Activated naive CD4-positive, alpha-beta T cell treated with anti-CD3 and anti-CD28 coated beads, Interleukin-2, amount 50 U/mL, for 72 hours (primary cell): ENCODE results near the gene ARFGAP2. TPM values are rescaled to one million over a fixed set of nuclear protein-coding genes. Genes with fewer than 3 reads are reported as not detected.

Experiments
- ATAC-seq, 2 donors: fragments of 150-1000 bp; cut with Tn5 transposase; 2 replicates each; pipeline ENCODE4 v1.10.0; 2021; ENCODE audit warnings: mild to moderate bottlenecking in 2 of 2, moderate library complexity in 2 of 2
- DNase-seq, 2 donors: peaks; one replicate each; pipeline ENCODE4 v3.0.0; 2021 to 2022; ENCODE audit warnings: low spot score in 2 of 2
- H3K27ac Mint-ChIP-seq, 2 donors: one replicate each; pipeline ENCODE4 v1.8.0; 2022; ENCODE audit warnings: mild to moderate bottlenecking in 2 of 2, mixed read lengths in 2 of 2
- H3K36me3 Mint-ChIP-seq, 2 donors: one replicate each; pipeline ENCODE4 v1.8.0; 2022; ENCODE audit warnings: mixed read lengths in 2 of 2
- H3K9me3 Mint-ChIP-seq, 2 donors: one replicate each; pipeline ENCODE4 v1.8.0; 2022; ENCODE audit warnings: mixed read lengths in 2 of 2
- total RNA-seq, 2 donors: library from RNA; stranded (reverse); gene quantifications; one replicate each; pipeline ENCODE4 v1.2.3, GENCODE V29; 2022

The ARFGAP2 gene
- total RNA-seq, 2 donors from 2014 or later, result 84.8 to 125 TPM

GRCh38 chr11:47179655-47179991 lies 2.9 kb upstream of the ARFGAP2 start:
- ATAC-seq (no peak), DNase-seq (peak in 1 of 2 donors; percentile 45)
- H3K27ac Mint-ChIP-seq, result peak overlapping the region in 1 of 2 donors; percentile 12
- H3K9me3 Mint-ChIP-seq, result no peaks in the 10 kb centered on the region
- peaks cover 9 to 17% of the 10 kb centered on the region in 2 donors for H3K36me3 Mint-ChIP-seq

GRCh38 chr11:47178737-47179654 lies 2.3 kb upstream of the ARFGAP2 start:
- Mint-ChIP-seq H3K36me3 (peaks cover 9 to 17% of the 10 kb centered on the region in 2 donors), H3K9me3 (no peaks in the 10 kb centered on the region), H3K27ac (no peak overlapping the region)
- ATAC-seq, result no peak
- no peak for DNase-seq

- DNase-seq, result no peak
- no peak for ATAC-seq
- H3K36me3 Mint-ChIP-seq, result peaks cover 9 to 17% of the 10 kb centered on the region in 2 donors
- H3K9me3 Mint-ChIP-seq, result no peaks in the 10 kb centered on the region
- peak overlapping the region in 1 of 2 donors; percentile 97 for H3K27ac Mint-ChIP-seq
Observed at GRCh38 chr11:47178316-47178715, 1.6 kb upstream of the ARFGAP2 start.

GRCh38 chr11:47177846-47178245 lies 1.2 kb upstream of the ARFGAP2 start:
- Mint-ChIP-seq H3K36me3 (peaks cover 9 to 17% of the 10 kb centered on the region in 2 donors), H3K27ac (peak overlapping the region; percentile 97 to 99), H3K9me3 (no peaks in the 10 kb centered on the region)
- ATAC-seq, result no peak
- no peak for DNase-seq

GRCh38 chr11:47177229-47177845 lies 658 bp upstream of the ARFGAP2 start:
- H3K27ac Mint-ChIP-seq, result peak overlapping the region; percentile 97 to 99
- DNase-seq, result peak; percentile 65 to 77
- H3K36me3 Mint-ChIP-seq, result peaks cover 9 to 17% of the 10 kb centered on the region in 2 donors
- H3K9me3 Mint-ChIP-seq, result no peaks in the 10 kb centered on the region
- peak; percentile 57 to 68 for ATAC-seq

- Mint-ChIP-seq H3K27ac (peak overlapping the region; percentile 97 to 100), H3K36me3 (peaks cover 16 to 17% of the 10 kb centered on the region in 2 donors), H3K9me3 (no peaks in the 10 kb centered on the region)
- ATAC-seq (no peak), DNase-seq (no peak)
Observed at GRCh38 chr11:47175746-47176327, 842 bp downstream of the ARFGAP2 start.

- H3K36me3 Mint-ChIP-seq, result peaks cover 16 to 17% of the 10 kb centered on the region in 2 donors
- DNase-seq (no peak), ATAC-seq (no peak)
- no peaks in the 10 kb centered on the region for H3K9me3 Mint-ChIP-seq
- H3K27ac Mint-ChIP-seq, result peak overlapping the region; percentile 44 to 79
Observed at GRCh38 chr11:47172740-47173336, 3.8 kb downstream of the ARFGAP2 start.

- no peaks in the 10 kb centered on the region for H3K9me3 Mint-ChIP-seq
- peaks cover 16 to 17% of the 10 kb centered on the region in 2 donors for H3K36me3 Mint-ChIP-seq
- ATAC-seq, result no peak
- DNase-seq, result no peak
- H3K27ac Mint-ChIP-seq, result peak overlapping the region; percentile 65 to 79
Observed at GRCh38 chr11:47171856-47172255, 4.8 kb downstream of the ARFGAP2 start.

GRCh38 chr11:47171061-47171838 lies 5.4 kb downstream of the ARFGAP2 start:
- Mint-ChIP-seq H3K27ac (peak overlapping the region; percentile 60 to 79), H3K36me3 (peaks cover 13 to 16% of the 10 kb centered on the region in 2 donors), H3K9me3 (no peaks in the 10 kb centered on the region)
- DNase-seq, result no peak
- ATAC-seq, result no peak

- ATAC-seq, result no peak
- H3K27ac Mint-ChIP-seq, result peak overlapping the region; percentile 7
- no peaks in the 10 kb centered on the region for H3K9me3 Mint-ChIP-seq
- DNase-seq, result no peak
- H3K36me3 Mint-ChIP-seq, result peaks cover 0 to 1% of the 10 kb centered on the region in 2 donors
Observed at GRCh38 chr11:47166368-47166767, 10.3 kb downstream of the ARFGAP2 start.

GRCh38 chr11:47165253-47165840 lies 11.3 kb downstream of the ARFGAP2 start:
- Mint-ChIP-seq H3K36me3 (no peaks in the 10 kb centered on the region), H3K27ac (no peak overlapping the region), H3K9me3 (no peaks in the 10 kb centered on the region)
- ATAC-seq, result no peak
- DNase-seq, result no peak

GRCh38 chr11:47164321-47164720 lies 12.4 kb downstream of the ARFGAP2 start:
- no peak for DNase-seq
- no peak for ATAC-seq
- Mint-ChIP-seq H3K36me3 (no peaks in the 10 kb centered on the region), H3K9me3 (no peaks in the 10 kb centered on the region), H3K27ac (peak overlapping the region in 1 of 2 donors; percentile 91)

- Mint-ChIP-seq H3K36me3 (no peaks in the 10 kb centered on the region), H3K27ac (peak overlapping the region in 1 of 2 donors; percentile 91), H3K9me3 (no peaks in the 10 kb centered on the region)
- no peak for ATAC-seq
- DNase-seq, result no peak
Observed at GRCh38 chr11:47163898-47164297, 12.8 kb downstream of the ARFGAP2 start.

- DNase-seq (no peak), ATAC-seq (no peak)
- Mint-ChIP-seq H3K9me3 (no peaks in the 10 kb centered on the region), H3K27ac (no peak overlapping the region), H3K36me3 (no peaks in the 10 kb centered on the region)
Observed at GRCh38 chr11:47163193-47163592, 13.5 kb downstream of the ARFGAP2 start.

GRCh38 chr11:47162426-47162825 lies 14.3 kb downstream of the ARFGAP2 start:
- no peak overlapping the region for H3K27ac Mint-ChIP-seq
- ATAC-seq (no peak), DNase-seq (no peak)
- H3K9me3 Mint-ChIP-seq, result no peaks in the 10 kb centered on the region
- no peaks in the 10 kb centered on the region for H3K36me3 Mint-ChIP-seq

GRCh38 chr11:47161890-47162289 lies 14.8 kb downstream of the ARFGAP2 start:
- no peaks in the 10 kb centered on the region for H3K9me3 Mint-ChIP-seq
- H3K36me3 Mint-ChIP-seq, result no peaks in the 10 kb centered on the region
- ATAC-seq, result no peak
- no peak for DNase-seq
- peak overlapping the region in 1 of 2 donors; percentile 75 for H3K27ac Mint-ChIP-seq
